ENCODE results near the gene ZER1.

Gene ZER1

GRCh38 chr9:128689293-128689774 lies 82.4 kb downstream of the ZER1 start:
- DNase-seq = no peak

- DNase-seq = peak; percentile 95
Measured at GRCh38 chr9:128688501-128689292, 83.0 kb downstream of the ZER1 start, which contains the start of gene SET. SET (plus strand) TSS chr9:128689222; CDS start chr9:128689583, 361 bp downstream.

- DNase-seq = no peak
Measured at GRCh38 chr9:128687453-128687852, 84.3 kb downstream of the ZER1 start.

- DNase-seq = peak; percentile 59
Measured at GRCh38 chr9:128685636-128686489, 85.9 kb downstream of the ZER1 start.

- peak; percentile 79 for DNase-seq
Measured at GRCh38 chr9:128684325-128685199, 87.2 kb downstream of the ZER1 start.

- no peak for DNase-seq
Measured at GRCh38 chr9:128684065-128684324, 87.7 kb downstream of the ZER1 start.

GRCh38 chr9:128683340-128684064 lies 88.2 kb downstream of the ZER1 start:
- peak; percentile 38 for DNase-seq

Measured in CD4-positive, alpha-beta T cell treated with Interleukin-12 subunit alpha and Interleukin-12 subunit beta, for 1 hour (primary cell).